Spinal cord (tissue), 10 donors: ENCODE results near the gene SLC7A14. TPM values are rescaled to one million over a fixed set of nuclear protein-coding genes. Genes with fewer than 3 reads are reported as not detected.

ENCODE experiments used
- DNase-seq, 6 donors: peaks; one replicate each; pipeline versions ENCODE4 v3.0.0 to v3.0.0-alpha.2; 2013 to 2015; ENCODE audit warnings: low spot score in 6 of 6, low read depth in 4 of 6
- H3K27ac ChIP-seq: one replicate; pipeline ENCODE4 v1.5.1; 2013; ENCODE audit warnings: low read depth, low read length, control low read depth
- H3K27me3 ChIP-seq: one replicate; pipeline ENCODE4 v1.6.1; 2013; ENCODE audit warnings: low read length; ENCODE audit not compliant: control insufficient read depth, insufficient read depth
- H3K36me3 ChIP-seq: one replicate; pipeline ENCODE4 v1.6.1; 2013; ENCODE audit warnings: low read length; ENCODE audit not compliant: control insufficient read depth, insufficient read depth
- H3K4me1 ChIP-seq: one replicate; pipeline ENCODE4 v1.6.1; 2013; ENCODE audit warnings: low read length; ENCODE audit not compliant: control insufficient read depth, insufficient read depth
- H3K4me3 ChIP-seq: one replicate; pipeline ENCODE4 v1.5.1; 2013; ENCODE audit warnings: low read depth, low read length, control low read depth
- H3K9me3 ChIP-seq: one replicate; pipeline ENCODE4 v1.6.1; 2013; ENCODE audit warnings: low read length; ENCODE audit not compliant: control insufficient read depth, insufficient read depth
- WGBS: methylation state at CpG from one replicate; pipeline ENCODE4 v1.1.5; 2013; ENCODE audit warnings: missing lambda C conversion rate; ENCODE audit not compliant: insufficient coverage; 5-methylcytosine and 5-hydroxymethylcytosine counted together
- polyA plus RNA-seq, 2 donors: library from polyadenylated mRNA; unstranded; fragments of 120-200 nt; gene quantifications; one replicate each; pipeline ENCODE4 v1.2.1, GENCODE V29; 2013; ENCODE audit not compliant: insufficient read length in 2 of 2
- total RNA-seq, 2 donors: library from RNA; depleted of rRNA in 1 of 2; stranded (reverse); fragments of 120-200 nt in 1 of 2; fragments of >200 nt in 1 of 2; gene quantifications; one replicate each; pipeline versions ENCODE4 v1.2.3 to v1.2.4, GENCODE V29; 2013 to 2014
- donor health status: healthy.

SLC7A14 gene
- total and polyA plus RNA-seq, 4 donors = 8.2 to 48.9 (median 15.8) TPM

GRCh38 chr3:170485294-170485693, 100.6 kb downstream of the SLC7A14 start:
- H3K27ac ChIP-seq = peak overlapping the region; percentile 15
- H3K4me3 ChIP-seq = no peak overlapping the region
- H3K36me3 ChIP-seq = peaks cover 13% of the 10 kb centered on the region
- DNase-seq = no peak
- H3K9me3 ChIP-seq = no peaks in the 10 kb centered on the region
- 74% methylated on average over 3 of the region's 3 CpGs for WGBS
- H3K27me3 ChIP-seq = no peaks in the 10 kb centered on the region
- H3K4me1 ChIP-seq = peaks cover 12% of the 10 kb centered on the region

- DNase-seq = no peak
- Histone ChIP-seq H3K4me1 (peaks cover 12% of the 10 kb centered on the region), H3K36me3 (peaks cover 14% of the 10 kb centered on the region), H3K4me3 (no peak overlapping the region), H3K27me3 (no peaks in the 10 kb centered on the region), H3K27ac (no peak overlapping the region), H3K9me3 (no peaks in the 10 kb centered on the region)
- 44% methylated on average over 2 of the region's 4 CpGs for WGBS
These were observed 101.0 kb downstream of the SLC7A14 start for GRCh38 chr3:170484869-170485268.

- no peak overlapping the region for H3K4me3 ChIP-seq
- H3K27me3 ChIP-seq = no peaks in the 10 kb centered on the region
- no peaks in the 10 kb centered on the region for H3K9me3 ChIP-seq
- peaks cover 14% of the 10 kb centered on the region for H3K36me3 ChIP-seq
- no peak for DNase-seq
- H3K27ac ChIP-seq = no peak overlapping the region
- 94% methylated on average over 2 of the region's 5 CpGs for WGBS
- H3K4me1 ChIP-seq = peaks cover 12% of the 10 kb centered on the region
These were observed 102.2 kb downstream of the SLC7A14 start for GRCh38 chr3:170483485-170484262.

GRCh38 chr3:170482199-170482598, 103.7 kb downstream of the SLC7A14 start:
- Histone ChIP-seq H3K36me3 (peaks cover 14% of the 10 kb centered on the region), H3K27me3 (no peaks in the 10 kb centered on the region), H3K4me3 (no peak overlapping the region), H3K9me3 (no peaks in the 10 kb centered on the region), H3K4me1 (peaks cover 12% of the 10 kb centered on the region), H3K27ac (no peak overlapping the region)
- DNase-seq = no peak
- WGBS = 58% methylated on average over 3 of the region's 4 CpGs

GRCh38 chr3:170480111-170480510, 105.8 kb downstream of the SLC7A14 start:
- H3K4me1 ChIP-seq = peaks cover under 1% of the 10 kb centered on the region
- 93% methylated on average over 3 of the region's 4 CpGs for WGBS
- peaks cover 14% of the 10 kb centered on the region for H3K36me3 ChIP-seq
- no peaks in the 10 kb centered on the region for H3K27me3 ChIP-seq
- no peak for DNase-seq
- no peak overlapping the region for H3K4me3 ChIP-seq
- H3K27ac ChIP-seq = no peak overlapping the region
- no peaks in the 10 kb centered on the region for H3K9me3 ChIP-seq

GRCh38 chr3:170477395-170477794, 108.5 kb downstream of the SLC7A14 start:
- no CpG with 5 or more reads among the region's 2 CpGs for WGBS
- Histone ChIP-seq H3K9me3 (no peaks in the 10 kb centered on the region), H3K27me3 (no peaks in the 10 kb centered on the region), H3K27ac (no peak overlapping the region), H3K36me3 (peaks cover 7% of the 10 kb centered on the region), H3K4me1 (no peaks in the 10 kb centered on the region), H3K4me3 (no peak overlapping the region)
- DNase-seq = no peak

GRCh38 chr3:170476291-170476690, 109.6 kb downstream of the SLC7A14 start:
- 38% methylated on average over 4 of the region's 6 CpGs for WGBS
- H3K27ac ChIP-seq = no peak overlapping the region
- no peaks in the 10 kb centered on the region for H3K9me3 ChIP-seq
- H3K27me3 ChIP-seq = no peaks in the 10 kb centered on the region
- H3K4me1 ChIP-seq = no peaks in the 10 kb centered on the region
- no peak overlapping the region for H3K4me3 ChIP-seq
- H3K36me3 ChIP-seq = peaks cover 7% of the 10 kb centered on the region
- DNase-seq = peak in 2 of 6 donors; percentile 19 to 28

- Histone ChIP-seq H3K4me1 (no peaks in the 10 kb centered on the region), H3K36me3 (no peaks in the 10 kb centered on the region), H3K4me3 (no peak overlapping the region), H3K27me3 (no peaks in the 10 kb centered on the region), H3K9me3 (no peaks in the 10 kb centered on the region), H3K27ac (no peak overlapping the region)
- DNase-seq = no peak
- 86% methylated on average over 1 of the region's 3 CpGs for WGBS
These were observed 110.7 kb downstream of the SLC7A14 start for GRCh38 chr3:170475092-170475685.

GRCh38 chr3:170473358-170473757, 112.5 kb downstream of the SLC7A14 start:
- no peaks in the 10 kb centered on the region for H3K9me3 ChIP-seq
- H3K27me3 ChIP-seq = no peaks in the 10 kb centered on the region
- no peaks in the 10 kb centered on the region for H3K36me3 ChIP-seq
- peaks cover 7% of the 10 kb centered on the region for H3K4me1 ChIP-seq
- H3K4me3 ChIP-seq = no peak overlapping the region
- 60% methylated on average over 1 of the region's 3 CpGs for WGBS
- no peak overlapping the region for H3K27ac ChIP-seq
- DNase-seq = no peak

GRCh38 chr3:170471149-170471548, 114.7 kb downstream of the SLC7A14 start:
- Histone ChIP-seq H3K4me1 (peaks cover 7% of the 10 kb centered on the region), H3K27ac (peak overlapping the region; percentile 61), H3K9me3 (no peaks in the 10 kb centered on the region), H3K36me3 (peaks cover 2% of the 10 kb centered on the region), H3K27me3 (no peaks in the 10 kb centered on the region), H3K4me3 (no peak overlapping the region)
- no peak for DNase-seq
- no CpG with 5 or more reads among the region's 3 CpGs for WGBS
